ENCODE results near the gene MBD2. TPM values are rescaled to one million over a fixed set of nuclear protein-coding genes. Genes with fewer than 3 reads are reported as not detected.

The MBD2 gene
- total and polyA plus RNA-seq, 9 donors, result 21.9 to 59.0 (median 45.0) TPM

DNA sequence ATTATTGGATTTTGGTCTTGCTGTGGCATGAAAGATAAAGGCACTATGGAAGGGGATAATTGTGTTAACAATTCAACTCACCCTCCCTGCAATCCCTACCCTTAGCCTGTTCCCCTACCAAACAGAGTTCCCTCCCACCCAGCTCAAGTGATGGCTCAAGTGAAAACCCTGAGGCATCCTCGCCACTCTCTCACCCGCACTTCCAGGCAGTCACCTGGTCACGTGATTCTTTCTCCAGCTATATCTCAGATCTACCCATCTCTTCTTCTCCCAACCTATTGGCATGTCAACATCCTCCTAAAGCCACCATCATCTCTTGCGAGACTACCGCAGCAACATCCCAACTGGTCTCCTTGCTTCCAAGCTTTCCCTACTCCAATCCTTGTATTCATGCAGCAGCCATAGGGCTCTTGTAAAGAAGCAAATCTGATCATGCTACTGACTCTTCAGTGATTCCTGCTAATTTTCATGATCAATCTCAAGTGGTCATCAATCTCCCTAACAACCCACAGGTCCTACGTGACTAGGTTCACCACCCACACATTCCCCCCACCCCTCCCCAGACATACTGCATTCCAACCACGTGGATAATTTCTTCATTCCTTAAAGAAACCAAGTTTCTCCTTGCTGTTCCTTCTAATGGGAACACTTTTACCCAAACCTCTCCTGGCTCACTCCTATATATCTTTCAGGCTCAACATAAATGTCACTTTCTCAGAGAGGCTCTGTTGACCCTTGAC, 66.7 kb downstream of the MBD2 start:
- H3K27ac ChIP-seq, result no peak overlapping the region
- H3K4me3 ChIP-seq, result no peak overlapping the region
- H3K4me1 ChIP-seq (ENCODE audit: insufficient read depth), result no peaks in the 10 kb centered on the region
- H3K36me3 ChIP-seq, result no peaks in the 10 kb centered on the region
- no peaks in the 10 kb centered on the region for H3K27me3 ChIP-seq
- no peaks in the 10 kb centered on the region for H3K9me3 ChIP-seq
- intact Hi-C loops (cut with DNase I), result no loop called here
- WGBS, 3 donors, result 85 to 87% (median 86%) methylated on average over 7 of the region's 7 CpGs
- DNase-seq, result no peak
- TF ChIP-seq POLR2A (IDR thresholded peaks at IDR 0.05) (no peak), EP300 (IDR thresholded peaks at IDR 0.05) (no peak), CTCF (IDR thresholded peaks at IDR 0.05) (no peak)

GRCh38 chr18:54155412-54155811, 69.1 kb downstream of the MBD2 start:
- WGBS, 3 donors, result 65 to 75% (median 69%) methylated on average over 3 of the region's 3 CpGs
- intact Hi-C loops (cut with DNase I), result no loop called here
- Histone ChIP-seq H3K4me1 (ENCODE audit: insufficient read depth) (no peaks in the 10 kb centered on the region), H3K4me3 (no peak overlapping the region), H3K36me3 (no peaks in the 10 kb centered on the region), H3K27me3 (no peaks in the 10 kb centered on the region), H3K27ac (no peak overlapping the region), H3K9me3 (no peaks in the 10 kb centered on the region)
- TF ChIP-seq EP300 (IDR thresholded peaks at IDR 0.05) (no peak), POLR2A (IDR thresholded peaks at IDR 0.05) (no peak), CTCF (IDR thresholded peaks at IDR 0.05) (no peak)
- no peak for DNase-seq

DNA sequence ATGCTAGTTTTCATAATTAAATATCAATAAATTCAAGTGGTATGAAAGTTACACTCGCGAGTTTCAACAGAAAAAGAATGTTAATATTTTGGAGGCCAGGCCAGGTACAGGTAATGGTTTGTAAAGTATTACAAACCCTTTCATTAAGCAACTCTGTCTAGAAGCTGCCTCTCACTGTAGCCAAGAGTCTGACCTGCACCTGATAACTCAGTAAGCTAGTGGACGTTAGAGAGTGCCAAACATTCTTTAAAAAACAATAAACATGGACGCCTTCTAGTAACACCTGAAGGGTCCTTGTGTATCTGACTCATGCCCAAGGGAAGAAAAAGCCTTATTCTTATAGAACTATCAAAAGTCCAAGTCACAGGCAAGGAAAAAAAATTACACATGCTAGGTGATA, 70.2 kb downstream of the MBD2 start:
- H3K27me3 ChIP-seq, result no peaks in the 10 kb centered on the region
- no peak for DNase-seq
- H3K4me3 ChIP-seq, result no peak overlapping the region
- TF ChIP-seq POLR2A (IDR thresholded peaks at IDR 0.05) (no peak), EP300 (IDR thresholded peaks at IDR 0.05) (no peak), CTCF (IDR thresholded peaks at IDR 0.05) (no peak)
- WGBS, 3 donors, result 59 to 61% (median 60%) methylated on average over 4 of the region's 4 CpGs
- intact Hi-C loops (cut with DNase I), result no loop called here
- no peaks in the 10 kb centered on the region for H3K4me1 ChIP-seq (ENCODE audit: insufficient read depth)
- no peaks in the 10 kb centered on the region for H3K9me3 ChIP-seq
- H3K36me3 ChIP-seq, result no peaks in the 10 kb centered on the region
- H3K27ac ChIP-seq, result no peak overlapping the region

DNA sequence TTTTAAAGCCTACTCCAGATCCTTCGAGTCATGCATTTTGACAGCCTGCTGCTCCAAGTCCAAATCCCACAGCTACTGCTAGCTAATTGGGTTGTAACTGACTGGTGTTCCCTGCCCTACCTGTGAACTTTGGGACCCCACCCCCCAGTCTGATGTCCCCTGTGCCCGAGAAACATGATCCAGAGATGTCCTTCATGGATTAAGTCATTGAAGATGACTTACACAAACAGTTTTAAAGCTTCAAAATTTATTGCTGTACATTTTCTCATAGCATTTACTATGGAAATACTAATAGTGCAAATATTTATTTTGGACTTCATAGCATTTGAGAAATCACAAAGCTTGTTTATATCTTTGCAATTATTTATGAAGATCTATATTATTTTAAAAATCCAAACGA, 73.1 kb downstream of the MBD2 start:
- DNase-seq, result no peak
- 74 to 83% (median 83%) methylated on average over 3 of the region's 3 CpGs for WGBS, 3 donors

More for the DNA sequence above, 73.1 kb downstream of the MBD2 start:
- Histone ChIP-seq H3K4me1 (ENCODE audit: insufficient read depth) (no peaks in the 10 kb centered on the region), H3K27ac (no peak overlapping the region), H3K36me3 (no peaks in the 10 kb centered on the region), H3K27me3 (no peaks in the 10 kb centered on the region), H3K9me3 (no peaks in the 10 kb centered on the region), H3K4me3 (no peak overlapping the region)
- TF ChIP-seq CTCF (IDR thresholded peaks at IDR 0.05) (no peak), EP300 (IDR thresholded peaks at IDR 0.05) (no peak)
- intact Hi-C loops (cut with DNase I), result no loop called here
